Osteoblast (primary cell): ENCODE measurements around the gene RASSF4. TPM values are rescaled to one million over a fixed set of nuclear protein-coding genes. Genes with fewer than 3 reads are reported as not detected.

Source experiments
- DNase-seq: peaks from one replicate; pipeline ENCODE4 v3.0.0; 2011; ENCODE audit warnings: low spot score, mixed read lengths; ENCODE audit not compliant: insufficient read length; ENCODE audit errors: missing footprints
- H2AFZ ChIP-seq: 2 replicates; pipeline ENCODE4 v1.6.0; 2011; ENCODE audit warnings: mild to moderate bottlenecking, low read length
- H3K27ac ChIP-seq: 2 replicates; pipeline ENCODE4 v1.5.1; 2011; ENCODE audit warnings: mild to moderate bottlenecking, low read depth, low read length, moderate library complexity
- H3K27me3 ChIP-seq: 2 replicates; pipeline ENCODE4 v1.6.0; 2012; ENCODE audit warnings: mild to moderate bottlenecking, control low read depth, inconsistent platforms, low read length, moderate library complexity; ENCODE audit not compliant: insufficient read depth
- H3K36me3 ChIP-seq: 2 replicates; pipeline ENCODE4 v1.5.1; 2011; ENCODE audit warnings: mild to moderate bottlenecking, low read length, control low read depth, moderate library complexity; ENCODE audit not compliant: insufficient read depth
- H3K4me1 ChIP-seq: 2 replicates; pipeline ENCODE4 v1.5.1; 2011; ENCODE audit warnings: mild to moderate bottlenecking, low read length, control low read depth, moderate library complexity; ENCODE audit not compliant: insufficient read depth
- H3K4me2 ChIP-seq: 2 replicates; pipeline ENCODE4 v1.6.0; 2011; ENCODE audit warnings: mild to moderate bottlenecking, low read length; ENCODE audit not compliant: insufficient read depth
- H3K4me3 ChIP-seq: fragments of 200-600 bp; sonication (generic); 3 replicates; pipeline ENCODE4 v1.5.1; 2012; ENCODE audit warnings: mild to moderate bottlenecking, low read length, inconsistent platforms; ENCODE audit not compliant: insufficient read depth
- H3K79me2 ChIP-seq: 2 replicates; pipeline ENCODE4 v1.6.0; 2012; ENCODE audit warnings: mild to moderate bottlenecking, low read length, control low read depth, inconsistent platforms; ENCODE audit not compliant: insufficient read depth
- H3K9me3 ChIP-seq: 2 replicates; pipeline ENCODE4 v1.5.1; 2011; ENCODE audit warnings: low read depth, low read length, control low read depth
- H4K20me1 ChIP-seq: 2 replicates; pipeline ENCODE4 v1.6.0; 2012; ENCODE audit warnings: mild to moderate bottlenecking, low read length, control low read depth; ENCODE audit not compliant: insufficient read depth
- CTCF ChIP-seq: IDR thresholded peaks from 2 replicates; pipeline ENCODE4 v1.5.1; 2011; ENCODE audit warnings: mild to moderate bottlenecking, low read depth, low read length, moderate library complexity; ENCODE audit errors: extremely low read depth
- total RNA-seq: library from RNA; depleted of rRNA; stranded (reverse); fragments of >200 nt; gene quantifications from 2 replicates; pipeline ENCODE4 v1.2.3, GENCODE V29; 2012

RASSF4 gene
- total RNA-seq, 1 donor, result 4.0 TPM

DNA sequence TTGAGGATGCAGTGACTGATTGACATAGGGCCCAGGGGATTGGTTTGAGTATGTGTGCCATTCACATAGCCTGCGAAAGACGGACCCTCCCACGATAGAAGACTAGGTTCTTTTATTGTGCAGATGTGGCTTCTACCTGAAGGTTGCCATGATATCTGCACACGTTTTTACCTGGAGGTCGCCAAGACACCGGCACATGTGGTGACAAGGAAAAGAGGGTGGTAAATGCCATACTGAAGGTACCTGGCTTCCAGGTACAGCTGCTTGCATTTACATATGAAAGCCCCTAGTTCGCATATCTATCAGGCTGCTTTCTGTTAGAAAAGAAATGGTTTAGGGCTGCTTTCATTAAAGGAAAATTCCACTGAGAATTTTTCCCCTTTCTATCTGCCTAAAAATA is 84.7 kb downstream of the RASSF4 start:
- no peak for DNase-seq
- Histone ChIP-seq H2AFZ (no peak overlapping the region), H3K9me3 (no peaks in the 10 kb centered on the region), H3K36me3 (no peaks in the 10 kb centered on the region), H3K27ac (no peak overlapping the region), H3K4me3 (no peak overlapping the region), H3K27me3 (no peaks in the 10 kb centered on the region), H4K20me1 (no peaks in the 10 kb centered on the region), H3K4me2 (no peak overlapping the region), H3K4me1 (no peaks in the 10 kb centered on the region), H3K79me2 (no peaks in the 10 kb centered on the region)
- TF ChIP-seq CTCF, result no peak

Other genes with a start within 250 kb of the RASSF4 start
- gene TMEM72, start 48.5 kb upstream of the RASSF4 start, total RNA-seq, result not detected in 2 replicates
- gene DEPP1, start 19.0 kb downstream of the RASSF4 start, total RNA-seq, result 43.6 and 87.6 TPM in 2 replicates
- 13.8 and 14.4 TPM in 2 replicates for gene ZNF22, start 41.1 kb downstream of the RASSF4 start, total RNA-seq